CD8-positive, alpha-beta memory T cell (primary cell): ENCODE data around the gene HBEGF. TPM values are rescaled to one million over a fixed set of nuclear protein-coding genes. Genes with fewer than 3 reads are reported as not detected.
"Not testable (repeated sequence)": the region's sequence is repeated elsewhere in the genome, so short reads cannot be mapped to it uniquely, and the experiment has no call there.

Source experiments
- CTCF ChIA-PET: fragments of 350-600 bp; sonication (Branson Sonifier 250); formaldehyde crosslinking; loops from one replicate; lab custom pipeline; 2021; ENCODE audit warnings: antibody characterized with exemption; lab: Charles Lee
- POLR2A ChIA-PET: fragments of 350-600 bp; sonication (Branson Sonifier 250); formaldehyde crosslinking; loops from one replicate; lab custom pipeline; 2021; ENCODE audit warnings: antibody characterized with exemption; lab: Charles Lee
- DNase-seq, 5 donors: peaks; one replicate each; pipeline versions ENCODE4 v3.0.0 to v3.0.0-alpha.2; 2020 to 2022; ENCODE audit warnings: mixed read lengths in 1 of 5
- H3K27ac ChIP-seq: one replicate; pipeline ENCODE4 v1.7.0; 2013; ENCODE audit warnings: low read depth, mild to moderate bottlenecking, low read length, moderate library complexity
- H3K27me3 ChIP-seq: 2 replicates; pipeline ENCODE4 v1.7.0; 2013; ENCODE audit warnings: low read length, mild to moderate bottlenecking; ENCODE audit not compliant: insufficient read depth, poor library complexity, severe bottlenecking
- H3K36me3 ChIP-seq: 2 replicates; pipeline ENCODE4 v1.7.0; 2013; ENCODE audit warnings: mild to moderate bottlenecking, low read length, moderate library complexity; ENCODE audit not compliant: insufficient read depth
- H3K4me1 ChIP-seq: 2 replicates; pipeline ENCODE4 v1.7.0; 2013; ENCODE audit warnings: mild to moderate bottlenecking, low read length, moderate library complexity; ENCODE audit not compliant: insufficient read depth
- H3K4me3 ChIP-seq: 2 replicates; pipeline ENCODE4 v1.7.0; 2013; ENCODE audit warnings: mild to moderate bottlenecking, low read length
- H3K9me3 ChIP-seq: 2 replicates; pipeline ENCODE4 v1.7.0; 2013; ENCODE audit warnings: mild to moderate bottlenecking, low read length
- H3K27ac Mint-ChIP-seq, 8 donors: one replicate each; pipeline ENCODE4 v1.8.0; 2020 to 2021; ENCODE audit warnings: mixed read lengths in 8 of 8, mild to moderate bottlenecking in 6 of 8, inconsistent platforms in 3 of 8, moderate library complexity in 3 of 8
- H3K27me3 Mint-ChIP-seq, 2 donors: one replicate each; pipeline ENCODE4 v1.8.0; 2020 to 2021; ENCODE audit warnings: mixed read lengths in 2 of 2, mild to moderate bottlenecking in 1 of 2, moderate library complexity in 1 of 2
- H3K36me3 Mint-ChIP-seq, 3 donors: one replicate each; pipeline ENCODE4 v1.8.0; 2020 to 2021; ENCODE audit warnings: mixed read lengths in 3 of 3, inconsistent platforms in 1 of 3, mild to moderate bottlenecking in 1 of 3
- H3K4me1 Mint-ChIP-seq, 3 donors: one replicate each; pipeline ENCODE4 v1.8.0; 2020 to 2021; ENCODE audit warnings: mixed read lengths in 3 of 3, inconsistent platforms in 1 of 3, mild to moderate bottlenecking in 1 of 3
- H3K4me3 Mint-ChIP-seq, 7 donors: one replicate each; pipeline ENCODE4 v1.8.0; 2020 to 2021; ENCODE audit warnings: mixed read lengths in 7 of 7, mild to moderate bottlenecking in 6 of 7, moderate library complexity in 4 of 7, inconsistent platforms in 2 of 7
- H3K9me3 Mint-ChIP-seq, 5 donors: one replicate each; pipeline ENCODE4 v1.8.0; 2020 to 2022; ENCODE audit warnings: mixed read lengths in 5 of 5, mild to moderate bottlenecking in 3 of 5, moderate library complexity in 2 of 5, inconsistent platforms in 1 of 5
- polyA plus RNA-seq: library from polyadenylated mRNA; unstranded; fragments of 300-500 nt; fragmentation: Illumina TruSeq; gene quantifications from one replicate; pipeline ENCODE4 v1.2.3, GENCODE V29; 2021
- total RNA-seq, 2 experiments: library from RNA; stranded (reverse); gene quantifications; one replicate each; pipeline ENCODE4 v1.2.3, GENCODE V29; 2021

The HBEGF gene
- total and polyA plus RNA-seq, 3 experiments from 2014 or later = 2.1 TPM; not detected in 1

- Histone ChIP-seq H3K36me3 (no peaks in the 10 kb centered on the region), H3K4me3 (no peak overlapping the region), H3K9me3 (no peaks in the 10 kb centered on the region), H3K27ac (no peak overlapping the region), H3K4me1 (peaks cover 25% of the 10 kb centered on the region), H3K27me3 (no peaks in the 10 kb centered on the region)
- no peaks in the 10 kb centered on the region for H3K36me3 Mint-ChIP-seq
- no peak for DNase-seq
- H3K27ac Mint-ChIP-seq = peak overlapping the region in 1 of 8 donors; percentile 87
- POLR2A ChIA-PET = no interaction called here
- CTCF ChIA-PET = interaction anchor here (1.3 to 6.8 kb wide), 3 partner anchors 15 to 104 kb away, joined by 3 to 69 read pairs (median 7); partner anchors contain the start of gene PFDN1
- H3K4me1 Mint-ChIP-seq = peaks cover 10 to 20% (median 15%) of the 10 kb centered on the region in 3 donors
- H3K27me3 Mint-ChIP-seq = peaks cover 23 to 37% of the 10 kb centered on the region in 2 donors
- no peaks in the 10 kb centered on the region for H3K9me3 Mint-ChIP-seq
- peak overlapping the region in 2 of 7 donors; percentile 41 to 49 for H3K4me3 Mint-ChIP-seq
Measured at GRCh38 chr5:140348104-140348503, 1.7 kb upstream of the HBEGF start.

GRCh38 chr5:140347360-140347759 lies 957 bp upstream of the HBEGF start:
- Mint-ChIP-seq H3K4me3 (peak overlapping the region; percentile 49 to 86 (median 75)), H3K27ac (peak overlapping the region in 1 of 8 donors; percentile 87), H3K9me3 (no peaks in the 10 kb centered on the region), H3K36me3 (no peaks in the 10 kb centered on the region), H3K27me3 (peaks cover 23 to 37% of the 10 kb centered on the region in 2 donors), H3K4me1 (peaks cover 17 to 28% (median 23%) of the 10 kb centered on the region in 3 donors)
- H3K36me3 ChIP-seq = no peaks in the 10 kb centered on the region
- no peak overlapping the region for H3K27ac ChIP-seq
- H3K4me3 ChIP-seq = no peak overlapping the region
- DNase-seq = no peak
- ChIA-PET POLR2A (no interaction called here), CTCF (interaction anchor here (0.6 to 3.8 kb wide), 8 partner anchors 10 to 104 kb away, joined by 3 to 16 read pairs (median 3); partner anchors contain the start of gene PFDN1)
- peaks cover 32% of the 10 kb centered on the region for H3K4me1 ChIP-seq
- no peaks in the 10 kb centered on the region for H3K9me3 ChIP-seq
- no peaks in the 10 kb centered on the region for H3K27me3 ChIP-seq

GRCh38 chr5:140345919-140346347 lies 470 bp downstream of the HBEGF start:
- Mint-ChIP-seq H3K27me3 (peaks cover 19 to 28% of the 10 kb centered on the region in 2 donors), H3K27ac (no peak overlapping the region), H3K9me3 (no peaks in the 10 kb centered on the region), H3K36me3 (no peaks in the 10 kb centered on the region), H3K4me1 (peaks cover 20 to 29% (median 29%) of the 10 kb centered on the region in 3 donors), H3K4me3 (peak overlapping the region; percentile 49 to 85 (median 76))
- ChIA-PET CTCF (interaction anchor here (1.1 to 3.8 kb wide), 9 partner anchors 8 to 101 kb away, joined by 3 to 16 read pairs (median 5); no protein-coding TSS in a partner anchor), POLR2A (interaction anchor here (1.2 kb wide), 1 partner anchor 55 kb away, joined by 3 read pairs; no protein-coding TSS in a partner anchor)
- H3K27me3 ChIP-seq = no peaks in the 10 kb centered on the region
- DNase-seq = no peak
- no peak overlapping the region for H3K27ac ChIP-seq
- H3K4me3 ChIP-seq = peak overlapping the region; percentile 51
- H3K9me3 ChIP-seq = no peaks in the 10 kb centered on the region
- no peaks in the 10 kb centered on the region for H3K36me3 ChIP-seq
- peaks cover 43% of the 10 kb centered on the region for H3K4me1 ChIP-seq

GRCh38 chr5:140344683-140345423 lies 1.6 kb downstream of the HBEGF start:
- H3K9me3 Mint-ChIP-seq = no peaks in the 10 kb centered on the region
- H3K36me3 Mint-ChIP-seq = no peaks in the 10 kb centered on the region
- no peak for DNase-seq
- H3K27ac Mint-ChIP-seq = no peak overlapping the region
- ChIA-PET POLR2A (no interaction called here), CTCF (interaction anchor here (0.7 to 3.8 kb wide), 4 partner anchors 14 to 28 kb away, joined by 3 to 16 read pairs (median 4); no protein-coding TSS in a partner anchor)
- H3K27me3 Mint-ChIP-seq = peaks cover 15 to 20% of the 10 kb centered on the region in 2 donors
- Histone ChIP-seq H3K9me3 (no peaks in the 10 kb centered on the region), H3K27me3 (no peaks in the 10 kb centered on the region), H3K4me1 (peaks cover 43% of the 10 kb centered on the region), H3K36me3 (no peaks in the 10 kb centered on the region), H3K4me3 (no peak overlapping the region), H3K27ac (no peak overlapping the region)
- peaks cover 20 to 29% (median 29%) of the 10 kb centered on the region in 3 donors for H3K4me1 Mint-ChIP-seq
- peak overlapping the region in 6 of 7 donors; percentile 36 to 84 (median 76) for H3K4me3 Mint-ChIP-seq

GRCh38 chr5:140343849-140344248 lies 2.6 kb downstream of the HBEGF start:
- H3K36me3 Mint-ChIP-seq, H3K4me3 ChIP-seq, H3K36me3 ChIP-seq, H3K9me3 Mint-ChIP-seq, H3K27ac ChIP-seq, H3K9me3 ChIP-seq, H3K27me3 ChIP-seq, DNase-seq, H3K27ac Mint-ChIP-seq, POLR2A ChIA-PET: not testable (repeated sequence)
- H3K4me1 ChIP-seq = peaks cover 43% of the 10 kb centered on the region
- CTCF ChIA-PET = interaction anchor here (0.6 to 3.8 kb wide), 5 partner anchors 15 to 99 kb away, joined by 3 to 16 read pairs (median 3); no protein-coding TSS in a partner anchor
- Mint-ChIP-seq H3K4me1 (peaks cover 20 to 29% (median 29%) of the 10 kb centered on the region in 3 donors), H3K27me3 (peaks cover 11 to 13% of the 10 kb centered on the region in 2 donors), H3K4me3 (peak overlapping the region in 1 of 7 donors; percentile 77)

GRCh38 chr5:140342896-140343295 lies 3.5 kb downstream of the HBEGF start:
- no peaks in the 10 kb centered on the region for H3K36me3 Mint-ChIP-seq
- DNase-seq = no peak
- no peaks in the 10 kb centered on the region for H3K36me3 ChIP-seq
- peak overlapping the region in 3 of 8 donors; percentile 4 to 71 (median 51) for H3K27ac Mint-ChIP-seq
- CTCF ChIA-PET = interaction anchor here (0.8 to 1.9 kb wide), 4 partner anchors 9 to 98 kb away, joined by 3 to 6 read pairs (median 5); no protein-coding TSS in a partner anchor
- H3K27ac ChIP-seq = no peak overlapping the region
- peaks cover 43% of the 10 kb centered on the region for H3K4me1 ChIP-seq
- H3K27me3 ChIP-seq = no peaks in the 10 kb centered on the region
- peaks cover 6 to 11% of the 10 kb centered on the region in 2 donors for H3K27me3 Mint-ChIP-seq
- H3K4me1 Mint-ChIP-seq = peaks cover 20 to 29% (median 29%) of the 10 kb centered on the region in 3 donors
- POLR2A ChIA-PET = no interaction called here
- no peaks in the 10 kb centered on the region for H3K9me3 Mint-ChIP-seq
- no peaks in the 10 kb centered on the region for H3K9me3 ChIP-seq
- no peak overlapping the region for H3K4me3 ChIP-seq
- peak overlapping the region in 2 of 7 donors; percentile 1 to 4 for H3K4me3 Mint-ChIP-seq

GRCh38 chr5:140342287-140342686 lies 4.1 kb downstream of the HBEGF start:
- no peaks in the 10 kb centered on the region for H3K27me3 ChIP-seq
- ChIA-PET POLR2A (no interaction called here), CTCF (interaction anchor here (1.3 to 1.9 kb wide), 3 partner anchors 10 to 98 kb away, joined by 3 to 6 read pairs (median 4); no protein-coding TSS in a partner anchor)
- H3K4me3 ChIP-seq = peak overlapping the region; percentile 34
- Mint-ChIP-seq H3K4me3 (peak overlapping the region in 1 of 7 donors; percentile 23), H3K27ac (peak overlapping the region in 5 of 8 donors; percentile 7 to 64 (median 59)), H3K9me3 (no peaks in the 10 kb centered on the region), H3K27me3 (peaks cover 6 to 7% of the 10 kb centered on the region in 2 donors), H3K36me3 (no peaks in the 10 kb centered on the region), H3K4me1 (peaks cover 20 to 29% (median 29%) of the 10 kb centered on the region in 3 donors)
- H3K4me1 ChIP-seq = peaks cover 39% of the 10 kb centered on the region
- H3K36me3 ChIP-seq = no peaks in the 10 kb centered on the region
- no peak overlapping the region for H3K27ac ChIP-seq
- peak in 1 of 5 donors; percentile 34 for DNase-seq
- H3K9me3 ChIP-seq = no peaks in the 10 kb centered on the region
